NOMO-1 treated with dmso at 0.1 percent for 144 hours (cell line): ENCODE results near the gene IL17D.
"Not testable (repeated sequence)": the region's sequence is repeated elsewhere in the genome, so short reads cannot be mapped to it uniquely, and the experiment has no call there.

Source experiments
- DNase-seq: peaks from one replicate; lab custom pipeline; 2025; ENCODE audit not compliant: unreplicated experiment; lab: John Stamatoyannopoulos, UW

The IL17D gene

GRCh38 chr13:20718958-20719566 lies 15.6 kb downstream of the IL17D start:
- DNase-seq, result no peak

DNA sequence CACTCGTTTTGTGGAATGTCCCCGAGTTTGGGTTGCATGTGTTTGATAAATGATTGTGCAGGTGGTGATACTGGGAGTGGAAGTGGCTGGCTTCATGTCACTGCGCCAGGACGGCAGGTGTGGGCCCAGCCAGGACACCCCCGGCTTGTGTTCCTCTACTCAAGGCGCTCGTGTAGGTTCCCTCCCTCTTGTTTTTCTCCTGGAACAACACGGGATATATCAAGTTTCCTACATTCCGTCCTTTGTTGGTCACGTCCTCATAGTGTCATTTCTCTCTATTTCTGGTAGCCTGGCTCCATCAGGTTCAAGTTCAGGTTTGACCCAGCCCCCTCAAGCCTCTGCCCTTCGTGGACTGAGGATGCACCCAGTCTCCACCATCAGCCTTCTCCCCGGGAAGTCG lies 16.3 kb downstream of the IL17D start:
- DNase-seq, result no peak

- no peak for DNase-seq
These were observed 17.0 kb downstream of the IL17D start for GRCh38 chr13:20720499-20720898.

GRCh38 chr13:20721058-20721453 lies 17.6 kb downstream of the IL17D start:
- DNase-seq, result no peak

DNA sequence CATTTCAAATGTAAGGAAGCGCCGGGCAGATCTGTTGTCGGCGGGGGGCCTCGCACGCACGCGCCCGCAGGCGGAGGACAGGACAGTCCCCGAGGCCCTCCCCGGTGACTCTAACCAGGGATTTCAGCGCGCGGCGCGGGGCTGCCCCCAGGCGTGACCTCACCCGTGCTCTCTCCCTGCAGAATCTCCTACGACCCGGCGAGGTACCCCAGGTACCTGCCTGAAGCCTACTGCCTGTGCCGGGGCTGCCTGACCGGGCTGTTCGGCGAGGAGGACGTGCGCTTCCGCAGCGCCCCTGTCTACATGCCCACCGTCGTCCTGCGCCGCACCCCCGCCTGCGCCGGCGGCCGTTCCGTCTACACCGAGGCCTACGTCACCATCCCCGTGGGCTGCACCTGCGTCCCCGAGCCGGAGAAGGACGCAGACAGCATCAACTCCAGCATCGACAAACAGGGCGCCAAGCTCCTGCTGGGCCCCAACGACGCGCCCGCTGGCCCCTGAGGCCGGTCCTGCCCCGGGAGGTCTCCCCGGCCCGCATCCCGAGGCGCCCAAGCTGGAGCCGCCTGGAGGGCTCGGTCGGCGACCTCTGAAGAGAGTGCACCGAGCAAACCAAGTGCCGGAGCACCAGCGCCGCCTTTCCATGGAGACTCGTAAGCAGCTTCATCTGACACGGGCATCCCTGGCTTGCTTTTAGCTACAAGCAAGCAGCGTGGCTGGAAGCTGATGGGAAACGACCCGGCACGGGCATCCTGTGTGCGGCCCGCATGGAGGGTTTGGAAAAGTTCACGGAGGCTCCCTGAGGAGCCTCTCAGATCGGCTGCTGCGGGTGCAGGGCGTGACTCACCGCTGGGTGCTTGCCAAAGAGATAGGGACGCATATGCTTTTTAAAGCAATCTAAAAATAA lies 18.2 kb downstream of the IL17D start:
- DNase-seq, result no peak

DNA sequence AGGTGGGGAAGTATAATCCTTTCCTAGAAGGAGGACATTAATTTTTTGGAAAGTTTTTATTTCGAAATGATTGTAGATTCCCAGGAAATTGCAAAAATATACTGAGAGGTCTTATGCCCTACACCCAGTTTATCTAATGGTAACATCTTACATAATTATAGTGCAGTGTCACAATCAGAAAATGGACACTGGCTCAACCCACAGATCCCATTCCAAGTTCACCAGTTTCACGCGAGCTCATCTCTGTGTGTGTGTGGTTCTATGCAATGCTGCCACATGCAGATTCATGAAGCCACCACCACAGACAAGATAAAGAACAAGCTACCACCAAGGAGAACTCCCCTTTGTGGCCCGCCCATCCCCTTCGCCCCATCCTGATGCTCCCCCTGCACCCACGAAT lies 24.4 kb downstream of the IL17D start:
- DNase-seq, result no peak

GRCh38 chr13:20728579-20729311 lies 25.2 kb downstream of the IL17D start:
- no peak for DNase-seq

DNA sequence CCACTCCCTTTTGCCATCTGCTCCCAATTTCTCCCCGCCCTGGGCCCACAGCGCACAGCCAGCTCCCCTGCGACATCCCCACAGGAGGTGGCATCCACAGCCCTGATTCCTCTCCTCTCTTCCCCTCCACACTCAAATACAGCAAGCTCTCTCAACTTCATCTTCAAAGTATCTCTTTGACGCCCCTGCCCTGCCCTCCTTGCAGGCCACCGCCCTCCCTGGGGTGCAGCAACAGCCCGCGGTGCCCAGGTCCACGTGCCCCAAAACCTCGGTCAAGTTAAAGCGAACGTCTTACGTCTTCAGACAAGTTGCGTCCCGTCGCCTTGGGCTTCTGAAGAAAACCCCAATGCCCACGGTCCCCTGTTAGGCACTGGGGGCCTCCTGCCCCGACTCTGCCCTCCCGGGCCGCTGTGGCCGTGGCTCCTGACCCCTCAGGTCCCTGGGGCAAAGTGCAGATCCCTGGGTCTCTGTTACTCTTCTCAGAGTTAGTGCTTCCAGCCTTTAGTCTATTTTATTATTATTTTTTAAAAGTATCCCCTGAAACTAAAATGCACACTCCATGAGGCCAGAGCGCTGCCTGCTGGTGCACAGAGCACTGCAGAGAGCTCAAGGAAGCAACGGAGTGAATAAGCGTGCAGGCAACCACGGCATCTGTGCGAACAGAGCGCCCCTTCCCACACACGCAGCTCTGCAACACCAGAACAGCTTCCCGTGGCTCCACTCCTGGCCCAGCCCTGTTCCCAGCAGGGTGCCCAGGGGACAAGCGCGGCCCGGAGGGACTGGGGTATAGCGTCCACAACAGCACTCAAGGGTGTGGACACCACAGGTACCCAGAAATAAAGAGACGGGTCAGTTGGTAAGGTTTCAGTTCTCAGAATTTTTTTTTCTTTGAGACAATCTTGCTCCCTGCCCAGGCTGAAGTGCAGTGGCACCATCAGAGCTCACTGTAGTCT lies 26.4 kb downstream of the IL17D start:
- DNase-seq, result no peak

DNA sequence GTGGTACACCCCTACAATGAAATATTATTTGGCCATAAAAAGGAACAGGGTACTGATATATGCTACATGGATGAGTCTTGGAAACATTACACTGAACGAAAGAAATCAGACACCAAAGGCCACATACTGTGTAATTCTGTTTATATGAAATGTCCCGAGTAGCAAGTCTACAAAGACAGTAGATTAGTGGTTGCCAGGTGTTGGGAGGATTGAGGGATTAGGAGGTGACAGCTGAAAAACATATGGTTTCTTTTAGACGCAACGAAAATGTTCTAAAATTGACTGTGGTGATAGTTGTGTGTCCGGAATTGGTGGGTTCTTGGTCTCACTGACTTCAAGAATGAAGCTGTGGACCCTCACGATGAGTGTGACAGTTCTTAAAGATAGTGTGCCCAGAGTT lies 35.1 kb downstream of the IL17D start:
- DNase-seq, result no peak

DNA sequence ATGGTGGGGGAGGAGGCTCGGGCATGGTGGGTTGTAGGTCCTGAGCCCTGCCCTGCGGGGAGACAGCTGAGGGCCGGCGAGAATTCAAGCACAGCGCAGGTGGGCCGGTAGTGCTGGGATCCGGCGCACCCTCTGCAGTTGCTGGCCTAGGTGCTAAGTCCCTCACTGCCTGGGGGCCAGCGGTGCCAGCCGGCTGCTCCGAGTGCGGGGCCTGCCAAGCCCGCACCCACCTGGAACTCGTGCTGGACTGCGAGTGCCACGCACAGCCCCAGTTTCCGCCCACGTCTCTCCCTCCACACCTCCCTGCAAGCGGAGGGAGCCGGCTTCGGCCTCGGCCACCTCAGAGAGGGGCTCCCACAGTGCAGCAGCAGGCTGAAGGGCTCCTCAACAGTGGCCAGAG lies 36.5 kb downstream of the IL17D start:
- DNase-seq, result no peak

DNA sequence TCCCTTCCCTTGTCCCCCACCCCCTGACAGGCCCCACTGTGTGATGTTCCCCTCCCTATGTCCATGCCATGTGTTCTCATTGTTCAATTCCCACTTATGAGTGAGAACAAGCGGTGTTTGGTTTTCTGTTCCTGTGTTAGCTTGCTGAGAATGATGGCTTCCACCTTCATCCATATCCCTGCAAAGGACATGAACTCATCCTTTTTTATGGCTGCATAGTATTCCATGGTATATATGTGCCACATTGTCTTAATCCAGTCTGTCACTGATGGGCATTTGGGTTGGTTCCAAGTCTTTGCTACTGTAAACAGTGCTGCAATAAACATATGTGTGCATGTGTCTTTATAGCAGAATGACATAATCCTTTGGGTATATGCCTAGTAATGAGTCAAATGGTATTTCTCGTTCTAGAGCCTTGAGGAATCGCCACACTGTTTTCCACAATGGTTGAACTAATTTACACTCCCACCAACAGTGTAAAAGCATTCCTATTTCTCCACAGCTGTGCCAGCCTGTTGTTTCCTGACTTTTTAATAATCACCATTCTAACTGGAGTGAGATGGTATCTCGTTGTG lies 40.4 kb downstream of the IL17D start:
- not testable (repeated sequence) for DNase-seq

- DNase-seq, result no peak
These were observed 45.9 kb downstream of the IL17D start for GRCh38 chr13:20749377-20749776.

- no peak for DNase-seq
These were observed 50.5 kb downstream of the IL17D start for GRCh38 chr13:20754009-20754408.

DNA sequence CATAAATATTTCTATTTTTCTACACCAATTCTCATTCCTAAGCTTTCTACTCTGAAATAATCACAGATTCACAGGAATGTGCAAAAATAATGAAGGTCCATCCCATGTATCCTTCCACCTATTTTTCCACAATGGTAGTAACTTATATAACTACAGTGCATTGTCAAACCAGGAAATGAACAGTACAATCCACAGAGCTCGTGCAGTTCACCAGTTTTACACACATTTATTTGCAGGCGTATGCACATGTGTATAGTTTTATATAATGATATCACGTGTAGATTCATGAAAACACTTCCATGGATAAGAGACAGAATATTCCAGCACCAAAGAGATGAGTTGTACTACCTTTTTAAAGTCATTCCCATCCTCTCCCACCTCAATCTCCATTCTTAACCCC lies 57.4 kb downstream of the IL17D start:
- no peak for DNase-seq

DNA sequence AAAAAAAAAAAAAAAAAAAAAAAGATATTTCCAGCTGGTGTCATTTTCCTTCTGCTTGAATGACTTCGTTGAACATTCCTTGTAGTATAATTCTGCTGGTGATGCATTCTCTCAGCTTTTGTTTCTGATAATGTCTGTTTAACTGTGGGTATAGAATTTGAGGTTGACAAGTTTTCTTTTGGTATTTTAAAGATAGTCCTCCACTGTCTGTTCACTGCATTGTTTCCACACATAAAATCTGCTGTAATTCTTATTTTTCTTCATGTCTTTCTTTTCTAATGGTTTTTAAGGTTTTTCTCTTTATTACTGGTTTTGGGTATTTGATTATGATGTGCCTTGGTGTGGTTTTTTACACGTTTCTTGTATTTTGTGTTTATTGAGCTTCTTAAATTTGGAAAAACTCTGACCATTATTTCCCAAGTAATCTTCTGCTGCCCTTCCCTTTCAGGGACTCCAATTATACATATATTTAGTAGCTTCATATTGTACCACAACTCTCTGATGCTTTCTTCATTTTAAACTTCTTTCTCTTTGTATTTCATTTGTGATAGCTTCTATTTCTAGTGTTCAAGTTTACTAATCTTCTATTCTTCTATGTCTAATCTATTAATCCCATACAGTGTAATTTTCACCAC lies 63.9 kb downstream of the IL17D start:
- no peak for DNase-seq

GRCh38 chr13:20769091-20769490 lies 65.6 kb downstream of the IL17D start:
- no peak for DNase-seq

DNA sequence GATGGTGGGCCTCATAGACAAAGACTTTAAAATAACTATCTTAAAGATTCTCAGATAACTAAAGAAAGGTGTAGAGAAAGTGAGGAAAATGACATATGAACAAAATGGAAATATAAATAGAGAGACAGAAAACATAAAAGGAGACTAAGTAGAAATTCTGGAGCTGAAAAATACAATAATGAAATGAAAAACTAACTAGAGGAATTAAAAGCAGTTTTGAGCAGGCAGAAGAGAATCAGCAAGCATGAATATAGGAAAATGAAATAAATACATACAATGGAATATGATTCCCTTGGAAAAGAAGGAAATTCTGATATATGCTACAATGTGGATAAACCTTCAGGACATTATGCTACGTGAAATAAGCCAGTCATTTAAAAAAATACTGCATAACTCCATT lies 66.3 kb downstream of the IL17D start:
- DNase-seq, result no peak
